CD4-positive, alpha-beta T cell treated with Interleukin-6 at 100 ng/mL for 8 hours (primary cell): ENCODE measurements around the gene TMEM45A.

Experiments
- DNase-seq: peaks from one replicate; pipeline ENCODE4 v3.0.0-alpha.2; 2020; ENCODE audit warnings: mixed read lengths, low spot score

Gene TMEM45A

DNA sequence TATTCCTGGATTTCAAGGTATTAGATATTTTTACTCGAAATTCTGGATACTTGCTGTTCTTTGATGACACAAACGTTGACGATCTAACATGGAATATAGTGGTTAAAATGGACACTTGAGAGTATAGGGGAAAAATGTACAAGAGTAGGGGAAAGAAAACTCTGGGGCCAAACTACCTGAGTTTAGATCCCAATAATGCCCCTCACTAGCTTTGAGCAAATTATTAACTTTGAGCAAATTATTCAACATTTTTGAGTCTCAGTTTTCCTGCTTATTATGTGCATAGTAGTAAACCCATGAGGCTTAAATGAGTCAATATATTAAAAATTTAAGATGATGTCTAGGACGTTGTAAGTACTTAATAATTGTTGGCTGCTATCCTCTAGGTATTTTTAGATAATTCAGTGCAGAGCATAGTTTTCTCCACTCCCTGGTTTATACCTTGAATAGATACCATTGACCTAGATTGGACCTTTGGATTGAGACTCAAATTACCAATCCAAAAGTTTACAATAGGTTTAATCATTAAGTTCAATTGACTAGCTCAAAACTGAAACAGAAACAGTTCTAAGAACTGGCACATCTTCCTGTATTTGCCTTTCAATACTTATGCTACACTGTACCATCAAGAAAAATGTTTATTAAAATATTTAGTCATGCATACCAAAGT, 121.4 kb downstream of the TMEM45A start:
- DNase-seq: no peak

DNA sequence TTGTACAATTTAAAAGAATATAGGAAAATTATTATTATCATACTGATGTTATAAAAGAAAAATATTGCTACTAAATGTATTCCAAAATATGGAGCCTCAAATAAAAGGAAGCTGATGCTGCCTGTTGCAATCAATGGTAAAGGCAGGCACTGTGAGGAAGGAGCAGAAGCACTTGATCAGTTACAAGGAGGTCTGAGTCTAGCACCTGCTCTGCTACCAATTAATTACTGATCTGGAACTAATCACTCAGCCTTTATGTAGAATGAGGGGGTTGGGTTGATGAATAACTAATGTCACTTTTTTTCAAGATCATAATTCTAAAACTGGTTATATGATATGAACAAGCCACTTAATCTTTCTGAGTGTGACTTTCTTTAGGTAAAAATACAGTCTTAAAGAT, 122.5 kb downstream of the TMEM45A start:
- no peak for DNase-seq

DNA sequence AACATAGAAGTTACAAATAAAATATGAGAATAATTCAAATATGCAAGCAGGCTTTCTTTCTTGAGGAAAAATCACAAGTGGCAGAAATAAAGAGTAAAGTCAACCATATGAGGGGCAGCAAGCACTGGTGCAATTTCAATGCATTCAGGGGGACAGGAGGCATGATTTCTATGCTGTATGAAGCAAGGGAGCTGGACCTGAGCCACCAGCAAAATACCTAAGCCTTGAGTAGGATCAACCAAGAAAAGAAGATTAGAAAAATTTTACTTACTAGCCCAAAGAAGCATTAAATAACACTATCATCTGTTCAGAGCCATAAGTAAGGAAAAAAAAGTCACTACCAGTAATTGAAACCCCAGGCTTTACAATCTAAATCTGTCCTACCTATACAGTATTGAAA, 123.3 kb downstream of the TMEM45A start:
- no peak for DNase-seq

DNA sequence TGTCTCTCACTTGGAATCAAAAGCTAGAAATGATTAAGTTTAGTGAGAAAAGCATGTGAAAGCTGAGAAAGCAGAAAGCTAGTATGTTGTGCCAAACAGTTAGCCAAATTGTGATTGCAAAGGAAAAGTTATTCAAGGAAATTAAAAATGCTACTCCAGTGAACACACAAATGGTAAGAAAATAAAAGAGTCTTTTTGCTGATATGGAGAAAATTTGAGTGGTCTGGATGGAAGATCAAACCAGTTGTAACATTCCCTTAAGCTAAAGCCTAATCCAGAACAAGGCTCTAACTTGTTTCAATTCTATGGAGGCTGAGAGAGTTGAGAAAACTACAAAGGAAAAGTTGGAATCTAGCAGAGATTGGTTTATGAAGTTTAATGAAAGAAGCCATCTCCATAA, 128.8 kb downstream of the TMEM45A start:
- no peak for DNase-seq
